Parathyroid adenoma (tissue), 2 donors: ENCODE measurements around the gene DDX1.
"Not testable (repeated sequence)": the region's sequence is repeated elsewhere in the genome, so short reads cannot be mapped to it uniquely, and the experiment has no call there.

Source experiments
- H2AFZ ChIP-seq: fragments of 300-600 bp; sonication (generic); one replicate; pipeline ENCODE4 v1.7.0; 2017; ENCODE audit warnings: antibody characterized with exemption, mild to moderate bottlenecking
- H3K27ac ChIP-seq: fragments of 300-600 bp; sonication (generic); one replicate; pipeline ENCODE4 v1.7.0; 2017
- H3K27me3 ChIP-seq: fragments of 300-600 bp; sonication (generic); one replicate; pipeline ENCODE4 v1.7.0; 2017; ENCODE audit warnings: low read length; ENCODE audit not compliant: control insufficient read depth, insufficient read depth
- H3K36me3 ChIP-seq: fragments of 300-600 bp; sonication (generic); one replicate; pipeline ENCODE4 v1.7.0; 2017; ENCODE audit warnings: low read length; ENCODE audit not compliant: control insufficient read depth, insufficient read depth
- H3K4me1 ChIP-seq: fragments of 300-600 bp; sonication (generic); one replicate; pipeline ENCODE4 v1.7.0; 2017; ENCODE audit warnings: control low read depth
- H3K4me2 ChIP-seq: fragments of 300-600 bp; sonication (generic); one replicate; pipeline ENCODE4 v1.7.0; 2017; ENCODE audit warnings: low read length
- H3K4me3 ChIP-seq: fragments of 300-600 bp; sonication (generic); one replicate; pipeline ENCODE4 v1.7.0; 2017; ENCODE audit warnings: low read depth, low read length
- H3K79me2 ChIP-seq: fragments of 300-600 bp; sonication (generic); one replicate; pipeline ENCODE4 v1.7.0; 2017; ENCODE audit warnings: control low read depth
- H3K9ac ChIP-seq: fragments of 300-600 bp; sonication (generic); one replicate; pipeline ENCODE4 v1.7.0; 2017; ENCODE audit warnings: mild to moderate bottlenecking
- H3K9me3 ChIP-seq: fragments of 300-600 bp; sonication (generic); one replicate; pipeline ENCODE4 v1.7.0; 2017; ENCODE audit warnings: low read length; ENCODE audit not compliant: control insufficient read depth
- CTCF ChIP-seq: fragments of 300-600 bp; sonication (generic); IDR thresholded peaks from one replicate; pipeline ENCODE4 v1.7.0; 2017; ENCODE audit warnings: antibody characterized with exemption, mild to moderate bottlenecking
- donor health status: primary hyperparathyroidism.

The DDX1 gene

DNA sequence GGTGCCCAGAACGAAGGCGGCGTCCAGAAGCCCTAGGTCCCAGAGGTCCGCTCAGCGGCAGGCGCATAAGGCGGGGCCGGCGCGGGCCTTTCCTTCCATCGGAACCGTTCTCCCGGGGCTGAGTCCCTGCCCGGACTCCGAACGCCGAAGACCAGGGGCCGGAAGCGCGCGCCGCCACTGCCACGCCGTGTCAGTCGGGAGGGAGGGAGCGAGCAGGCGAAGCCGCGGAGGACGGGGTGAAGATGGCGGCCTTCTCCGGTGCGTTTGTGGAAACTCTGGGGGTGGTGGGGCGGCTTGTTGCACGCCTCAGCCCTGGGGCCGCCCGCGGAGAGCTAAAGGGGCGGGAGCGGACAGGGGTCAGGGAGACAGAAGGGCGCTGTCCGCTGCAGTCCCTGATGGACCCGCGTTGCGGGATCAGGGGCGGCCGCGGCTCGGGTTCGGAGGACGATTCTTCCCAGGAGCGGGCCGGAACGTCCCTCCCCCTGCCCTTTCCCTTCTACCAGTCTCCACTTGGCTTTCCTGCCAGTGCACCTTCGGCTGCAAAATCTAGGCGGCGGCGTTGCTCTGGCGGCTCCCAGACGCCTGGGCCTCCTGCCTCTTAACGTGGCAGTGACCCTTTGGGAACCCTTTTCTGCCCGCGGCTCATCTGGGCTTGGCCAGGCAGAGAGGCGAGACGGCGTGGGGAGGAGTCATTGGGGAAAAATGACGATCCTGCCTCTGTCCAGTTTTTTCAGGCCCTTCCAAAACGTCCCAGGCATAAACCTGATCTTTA is at the start of gene DDX1:
Gene DDX1, plus strand, starts transcription at position 177 of the 772 bp plus-strand sequence. Its CDS starts 66 bp downstream, at position 243.
- Histone ChIP-seq H3K4me2 (peak within 1 kb of the TSS; percentile 74), H3K9ac (peak within 1 kb of the TSS; percentile 77), H3K9me3 (no peaks in the 10 kb centered on the region), H3K4me1 (no peaks in the 10 kb centered on the region), H2AFZ (peak within 1 kb of the TSS; percentile 94), H3K27me3 (no peaks in the 10 kb centered on the region), H3K36me3 (no peaks in the 10 kb centered on the region), H3K27ac (peak within 1 kb of the TSS; percentile 90), H3K4me3 (peak within 1 kb of the TSS; percentile 86), H3K79me2 (peaks cover 7% of the 10 kb centered on the region)
- peak; percentile 4 for TF ChIP-seq CTCF

DNA sequence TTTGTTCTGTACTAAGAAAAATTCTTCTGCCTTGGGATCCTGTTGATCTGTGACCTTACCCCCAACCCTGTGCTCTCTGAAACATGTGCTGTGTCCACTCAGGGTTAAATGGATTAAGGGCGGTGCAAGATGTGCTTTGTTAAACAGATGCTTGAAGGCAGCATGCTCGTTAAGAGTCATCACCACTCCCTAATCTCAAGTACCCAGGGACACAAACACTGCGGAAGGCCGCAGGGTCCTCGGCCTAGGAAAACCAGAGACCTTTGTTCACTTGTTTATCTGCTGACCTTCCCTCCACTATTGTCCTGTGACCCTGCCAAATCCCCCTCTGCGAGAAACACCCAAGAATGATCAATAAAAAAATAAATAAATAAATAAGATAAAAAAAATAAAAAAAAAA is 49.4 kb upstream of the DDX1 start:
- not testable (repeated sequence) for H3K9me3 ChIP-seq, H3K4me1 ChIP-seq, H3K79me2 ChIP-seq, H3K27ac ChIP-seq, H3K36me3 ChIP-seq, H3K4me2 ChIP-seq, H2AFZ ChIP-seq, H3K9ac ChIP-seq, H3K27me3 ChIP-seq, H3K4me3 ChIP-seq

DNA sequence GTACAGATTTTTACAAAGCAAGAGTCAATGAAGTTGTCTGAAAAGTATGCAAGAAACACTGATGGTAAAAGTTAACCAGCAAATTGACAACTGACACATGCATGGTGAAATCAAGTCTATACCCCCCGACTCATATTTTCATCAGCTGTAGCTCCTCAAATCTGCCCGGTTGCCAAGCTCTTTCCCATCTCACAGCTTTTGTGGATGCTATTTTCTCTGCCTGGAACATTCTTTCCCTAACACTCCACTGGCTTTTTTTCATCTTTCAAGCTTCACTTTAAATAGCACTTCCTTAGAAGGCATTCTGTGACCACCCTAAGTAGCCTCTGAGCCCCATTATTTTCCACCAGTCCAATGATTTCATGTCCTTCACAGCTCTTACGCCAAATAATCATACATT is 48.6 kb upstream of the DDX1 start:
- no peak for TF ChIP-seq CTCF
- no peaks in the 10 kb centered on the region for H3K4me1 ChIP-seq
- H2AFZ ChIP-seq = no peak overlapping the region
- no peaks in the 10 kb centered on the region for H3K9me3 ChIP-seq
- no peaks in the 10 kb centered on the region for H3K36me3 ChIP-seq
- no peak overlapping the region for H3K27ac ChIP-seq
- H3K79me2 ChIP-seq = peaks cover 10% of the 10 kb centered on the region
- no peak overlapping the region for H3K9ac ChIP-seq
- H3K27me3 ChIP-seq = no peaks in the 10 kb centered on the region
- H3K4me2 ChIP-seq = no peak overlapping the region
- no peak overlapping the region for H3K4me3 ChIP-seq

DNA sequence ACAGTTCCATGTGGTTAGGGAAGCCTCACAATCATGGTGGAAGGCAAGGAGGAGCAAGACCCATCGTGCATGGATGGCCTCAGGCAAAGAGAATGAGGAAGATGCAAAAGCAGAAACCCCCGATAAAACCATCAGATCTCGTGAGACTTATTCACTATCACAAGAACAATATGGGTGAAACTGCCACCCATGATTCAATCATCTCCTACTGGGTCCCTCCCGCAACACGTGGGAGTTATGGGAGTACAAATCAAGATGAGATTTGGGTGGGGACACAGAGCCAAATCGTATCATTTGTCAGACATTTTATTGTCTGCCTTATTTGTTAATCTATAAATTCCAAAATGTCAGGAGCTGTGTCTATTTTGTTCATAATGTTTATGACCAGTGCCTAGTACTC is 48.1 kb upstream of the DDX1 start:
- H3K9ac ChIP-seq = no peak overlapping the region
- H3K27ac ChIP-seq = no peak overlapping the region
- H3K4me2 ChIP-seq = no peak overlapping the region
- no peak overlapping the region for H3K4me3 ChIP-seq
- H3K9me3 ChIP-seq = no peaks in the 10 kb centered on the region
- no peaks in the 10 kb centered on the region for H3K36me3 ChIP-seq
- no peaks in the 10 kb centered on the region for H3K4me1 ChIP-seq
- H3K27me3 ChIP-seq = no peaks in the 10 kb centered on the region
- peaks cover 10% of the 10 kb centered on the region for H3K79me2 ChIP-seq
- no peak overlapping the region for H2AFZ ChIP-seq
- TF ChIP-seq CTCF = no peak

DNA sequence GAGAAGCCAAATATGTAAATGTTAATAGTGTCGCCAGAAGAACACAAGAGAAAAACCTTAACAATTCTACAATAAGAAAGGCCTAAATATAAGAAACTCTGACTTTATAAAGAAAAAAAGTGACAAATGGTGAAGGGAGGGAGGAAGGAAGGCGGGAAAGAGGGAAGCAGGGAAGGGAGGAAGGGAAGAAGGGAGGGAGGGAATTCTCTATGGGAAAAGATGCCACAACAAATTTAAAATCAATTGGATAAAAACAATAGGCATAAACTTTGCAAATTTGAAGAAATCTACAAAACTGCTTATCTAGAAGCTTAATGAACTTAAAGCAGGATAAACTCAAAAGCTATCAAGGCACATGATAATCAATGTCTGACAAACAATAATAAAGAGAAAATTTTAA is 47.4 kb upstream of the DDX1 start:
- Histone ChIP-seq H3K79me2 (peaks cover 7% of the 10 kb centered on the region), H3K9ac (no peak overlapping the region), H3K27me3 (no peaks in the 10 kb centered on the region), H3K4me1 (no peaks in the 10 kb centered on the region), H3K4me3 (no peak overlapping the region), H3K36me3 (no peaks in the 10 kb centered on the region), H3K4me2 (no peak overlapping the region), H3K27ac (no peak overlapping the region), H3K9me3 (no peaks in the 10 kb centered on the region), H2AFZ (no peak overlapping the region)
- no peak for TF ChIP-seq CTCF
